HepG2 (cell line): ENCODE results near the gene VAPA. TPM values are rescaled to one million over a fixed set of nuclear protein-coding genes. Genes with fewer than 3 reads are reported as not detected.
A peak's percentile ranks its signal among the peaks of the same experiment; 100 is the strongest.

Experiments
- CEBPG ChIP-seq: IDR thresholded peaks from 2 replicates; pipeline ENCODE4 v1.6.1; 2016
- CREM ChIP-seq, 2 experiments: sonication (generic) in 1 of 2; formaldehyde crosslinking in 1 of 2; IDR thresholded peaks; 2 replicates each; pipeline versions ENCODE4 v1.4.0 to v1.6.1; 2016 to 2020; ENCODE audit warnings: antibody characterized with exemption in 1 of 2, mild to moderate bottlenecking in 1 of 2, missing genetic modification reagents in 1 of 2
- DMAP1 ChIP-seq: IDR thresholded peaks from 2 replicates; pipeline ENCODE4 v1.6.1; 2016
- DR1 ChIP-seq: sonication (generic); formaldehyde crosslinking; IDR thresholded peaks from 2 replicates; pipeline ENCODE4 v1.8.0; 2021; ENCODE audit warnings: mild to moderate bottlenecking, missing genetic modification reagents, inconsistent platforms
- FLYWCH1 ChIP-seq: sonication (generic); formaldehyde crosslinking; IDR thresholded peaks from 2 replicates; pipeline ENCODE4 v1.8.1; 2023; ENCODE audit warnings: mild to moderate bottlenecking, missing genetic modification reagents
- FOXK1 ChIP-seq: sonication (generic); formaldehyde crosslinking; IDR thresholded peaks from 2 replicates; pipeline ENCODE4 v1.4.0; 2020; ENCODE audit warnings: low read depth, missing genetic modification reagents, borderline replicate concordance
- GABPB1 ChIP-seq: IDR thresholded peaks from 2 replicates; pipeline ENCODE4 v1.6.1; 2016; ENCODE audit warnings: mild to moderate bottlenecking, missing genetic modification reagents, moderate library complexity, missing compliant biosample characterization
- GATAD1 ChIP-seq: IDR thresholded peaks from 2 replicates; pipeline ENCODE4 v1.6.1; 2016; ENCODE audit warnings: missing genetic modification reagents, missing compliant biosample characterization
- HIC2 ChIP-seq: sonication (generic); formaldehyde crosslinking; IDR thresholded peaks from 2 replicates; pipeline ENCODE4 v1.9.0; 2022; ENCODE audit warnings: low read depth, missing genetic modification reagents
- HMG20A ChIP-seq: IDR thresholded peaks from 2 replicates; pipeline ENCODE4 v1.6.1; 2016; ENCODE audit warnings: borderline replicate concordance
- JARID2 ChIP-seq: sonication (generic); formaldehyde crosslinking; IDR thresholded peaks from 2 replicates; pipeline ENCODE4 v1.8.1; 2023; ENCODE audit warnings: missing genetic modification reagents, inconsistent platforms; ENCODE audit not compliant: insufficient replicate concordance
- KDM2A ChIP-seq: sonication (generic); formaldehyde crosslinking; IDR thresholded peaks from 2 replicates; pipeline ENCODE4 v1.4.0; 2020; ENCODE audit warnings: low read depth, missing genetic modification reagents, borderline replicate concordance
- KMT2B ChIP-seq: IDR thresholded peaks from 2 replicates; pipeline ENCODE4 v1.6.1; 2016; ENCODE audit warnings: missing genetic modification reagents, missing compliant biosample characterization
- NRL ChIP-seq: sonication (generic); formaldehyde crosslinking; IDR thresholded peaks from 2 replicates; pipeline ENCODE4 v1.5.0; 2020; ENCODE audit warnings: missing genetic modification reagents, mild to moderate bottlenecking, moderate library complexity, borderline replicate concordance
- RXRA ChIP-seq: sonication (generic); formaldehyde crosslinking; IDR thresholded peaks from 2 replicates; pipeline ENCODE4 v1.5.1; 2020; ENCODE audit warnings: missing genetic modification reagents
- SOX13 ChIP-seq, 3 experiments: fragments of 450-650 bp in 1 of 3; sonication (generic) in 1 of 3; formaldehyde crosslinking in 1 of 3; IDR thresholded peaks in 2 of 3; conservative IDR thresholded peaks in 1 of 3; 2 replicates each; pipeline versions ENCODE4 v1.5.0 to v1.6.1; 2016 to 2020; ENCODE audit warnings: antibody characterized with exemption in 1 of 3, mild to moderate bottlenecking in 1 of 3, missing compliant biosample characterization in 1 of 3, missing genetic modification reagents in 1 of 3, moderate library complexity in 1 of 3
- TEAD3 ChIP-seq: optimal IDR thresholded peaks from 2 replicates; pipeline ENCODE3; 2016; ENCODE audit warnings: borderline replicate concordance
- THAP11 ChIP-seq: IDR thresholded peaks from 2 replicates; pipeline ENCODE4 v1.6.1; 2016; ENCODE audit warnings: missing biosample characterization, missing genetic modification reagents
- ZC3H4 ChIP-seq: sonication (generic); formaldehyde crosslinking; IDR thresholded peaks from 2 replicates; pipeline ENCODE4 v1.4.0; 2020; ENCODE audit warnings: missing genetic modification reagents, borderline replicate concordance
- ZEB1 ChIP-seq: IDR thresholded peaks from 2 replicates; pipeline ENCODE4 v1.6.1; 2012; ENCODE audit warnings: mild to moderate bottlenecking, low read depth, inconsistent platforms; ENCODE audit not compliant: insufficient replicate concordance
- ZMYM2 ChIP-seq: sonication (generic); formaldehyde crosslinking; IDR thresholded peaks from 2 replicates; pipeline ENCODE4 v1.8.0; 2022; ENCODE audit warnings: mild to moderate bottlenecking, missing genetic modification reagents
- ZMYM4 ChIP-seq: sonication (generic); formaldehyde crosslinking; IDR thresholded peaks from 2 replicates; pipeline ENCODE4 v1.8.1; 2023; ENCODE audit warnings: mild to moderate bottlenecking, missing genetic modification reagents
- ZNF253 ChIP-seq: sonication (generic); formaldehyde crosslinking; IDR thresholded peaks from 2 replicates; pipeline ENCODE4 v1.8.0; 2022; ENCODE audit warnings: mild to moderate bottlenecking, missing genetic modification reagents, borderline replicate concordance
- ZNF335 ChIP-seq: sonication (generic); formaldehyde crosslinking; IDR thresholded peaks from 2 replicates; pipeline ENCODE4 v1.4.0; 2020; ENCODE audit warnings: missing genetic modification reagents
- ZNF562 ChIP-seq: sonication (generic); formaldehyde crosslinking; IDR thresholded peaks from 2 replicates; pipeline ENCODE4 v1.8.0; 2022; ENCODE audit warnings: missing genetic modification reagents, borderline replicate concordance
- ZNF572 ChIP-seq: sonication (generic); formaldehyde crosslinking; IDR thresholded peaks from 2 replicates; pipeline ENCODE4 v1.5.1; 2020; ENCODE audit warnings: mild to moderate bottlenecking, missing genetic modification reagents
- ZNF768 ChIP-seq: sonication (generic); formaldehyde crosslinking; IDR thresholded peaks from 2 replicates; pipeline ENCODE4 v1.4.0; 2020; ENCODE audit warnings: missing genetic modification reagents
- ZNF788 ChIP-seq: sonication (generic); formaldehyde crosslinking; IDR thresholded peaks from 2 replicates; pipeline ENCODE4 v1.5.0; 2020; ENCODE audit warnings: mild to moderate bottlenecking, missing genetic modification reagents, borderline replicate concordance
- ZNF878 ChIP-seq: sonication (generic); formaldehyde crosslinking; IDR thresholded peaks from 2 replicates; pipeline ENCODE4 v1.8.1; 2023; ENCODE audit warnings: mild to moderate bottlenecking, missing genetic modification reagents, moderate library complexity
- ZNF891 ChIP-seq: sonication (generic); formaldehyde crosslinking; IDR thresholded peaks from 2 replicates; pipeline ENCODE4 v1.5.0; 2020; ENCODE audit warnings: mild to moderate bottlenecking, missing genetic modification reagents
- polyA plus RNA-seq, 8 experiments: library from polyadenylated mRNA; depleted of rRNA in 3 of 8; stranded (reverse) in 7 of 8; unstranded in 1 of 8; fragments of >200 nt; fragmentation: Illumina TruSeq in 4 of 8; extraction: Trizol in 4 of 8; gene quantifications; 2 replicates each; pipeline versions ENCODE4 v1.2.1 to v1.2.3, GENCODE V29; 2011 to 2016; ENCODE audit warnings: low read depth in 4 of 8, missing spikeins in 1 of 8, mixed read lengths in 1 of 8; ENCODE audit not compliant: insufficient read depth in 1 of 8
- total RNA-seq, 5 experiments: library from RNA; depleted of rRNA; stranded (reverse); fragments of >200 nt; fragmentation: Illumina TruSeq; extraction: Trizol; gene quantifications; 2 replicates each; pipeline ENCODE4 v1.2.3, GENCODE V29; 2016; ENCODE audit warnings: low read depth in 1 of 5
- TF ChIP-seq, protein P1 (sequence below): sonication (generic); formaldehyde crosslinking; IDR thresholded peaks from 2 replicates; pipeline ENCODE4 v1.5.0; 2020; ENCODE audit warnings: missing genetic modification reagents

Gene VAPA
- total and polyA plus RNA-seq, 2 of the 13 experiments (the other 11 are each of a cell fraction or from before 2014, with no cell fraction given) = 167 to 294 TPM

DNA sequence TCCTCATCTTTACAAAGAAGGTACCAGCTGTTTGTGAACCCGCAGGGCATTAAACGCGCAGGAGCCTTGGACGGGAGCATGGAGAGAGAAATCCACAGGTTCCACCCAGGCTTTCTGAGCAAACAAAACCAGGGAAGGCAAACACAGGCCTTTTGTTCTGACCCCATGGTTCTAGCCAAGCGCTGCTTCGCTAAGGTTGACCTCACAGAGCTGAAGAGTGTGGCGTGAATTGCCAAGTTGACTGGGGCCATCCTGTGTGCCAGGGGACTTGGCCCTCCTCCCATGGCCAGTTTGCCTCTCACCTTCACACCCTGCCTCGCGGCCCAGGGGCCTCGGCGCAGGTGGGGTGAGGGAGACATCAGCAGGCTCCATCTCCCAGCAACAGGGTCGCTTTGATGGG is 74.1 kb downstream of the VAPA start (continued):
- TF ChIP-seq HIC2 (CRISPR knock-in tag) (peak; percentile 18; the same call in 1 of the 2 replicates), ZMYM4 (CRISPR knock-in tag) (no peak), CREM (IDR thresholded peaks at IDR 0.05) (no peak), CREM (CRISPR knock-in tag; IDR thresholded peaks at IDR 0.05) (no peak), SOX13 (IDR thresholded peaks at IDR 0.05) (no peak; the same call in 1 of the 2 replicates), SOX13 (CRISPR knock-in tag; conservative IDR thresholded peaks at IDR 0.05 in 1 of 2, IDR thresholded peaks at IDR 0.05 in 1 of 2) (peak in 1 of 2 experiments; percentile 76; a peak in 2 of 4 replicates), DMAP1 (CRISPR knock-in tag) (no peak), GATAD1 (CRISPR knock-in tag) (no peak), ZNF572 (no peak), KDM2A (CRISPR knock-in tag) (no peak), ZNF253 (no peak), NRL (CRISPR knock-in tag) (no peak), JARID2 (CRISPR knock-in tag) (no peak), HMG20A (CRISPR knock-in tag) (peak; percentile 35; the same call in 1 of the 2 replicates), ZNF335 (CRISPR knock-in tag) (no peak), ZEB1 (no peak), GABPB1 (no peak; the same call in 1 of the 2 replicates), ZNF788 (no peak), ZNF891 (CRISPR knock-in tag) (no peak), KMT2B (CRISPR knock-in tag) (0 out of 2 replicates have a peak, but pooled peaks have one; percentile 20), TEAD3 (CRISPR knock-in tag) (peak; percentile 11), CEBPG (CRISPR knock-in tag) (no peak), FOXK1 (CRISPR knock-in tag) (no peak), ZMYM2 (CRISPR knock-in tag) (0 out of 2 replicates have a peak, but pooled peaks have one; percentile 21), RXRA (0 out of 2 replicates have a peak, but pooled peaks have one; percentile 48), ZNF768 (CRISPR knock-in tag) (peak; percentile 45; the same call in 1 of the 2 replicates), ZNF878 (CRISPR knock-in tag) (no peak), ZNF562 (CRISPR knock-in tag) (no peak), DR1 (CRISPR knock-in tag) (no peak), FLYWCH1 (CRISPR knock-in tag) (no peak), ZC3H4 (CRISPR knock-in tag) (no peak), THAP11 (CRISPR knock-in tag) (no peak)
- TF ChIP-seq, protein P1, sequence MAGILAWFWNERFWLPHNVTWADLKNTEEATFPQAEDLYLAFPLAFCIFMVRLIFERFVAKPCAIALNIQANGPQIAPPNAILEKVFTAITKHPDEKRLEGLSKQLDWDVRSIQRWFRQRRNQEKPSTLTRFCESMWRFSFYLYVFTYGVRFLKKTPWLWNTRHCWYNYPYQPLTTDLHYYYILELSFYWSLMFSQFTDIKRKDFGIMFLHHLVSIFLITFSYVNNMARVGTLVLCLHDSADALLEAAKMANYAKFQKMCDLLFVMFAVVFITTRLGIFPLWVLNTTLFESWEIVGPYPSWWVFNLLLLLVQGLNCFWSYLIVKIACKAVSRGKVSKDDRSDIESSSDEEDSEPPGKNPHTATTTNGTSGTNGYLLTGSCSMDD (CRISPR knock-in tag) = no peak
